Stomach (tissue), 9 donors: ENCODE results near the gene TAF1C. TPM values are rescaled to one million over a fixed set of nuclear protein-coding genes. Genes with fewer than 3 reads are reported as not detected.

ENCODE experiments used
- DNase-seq, 2 donors: peaks; one replicate each; pipeline versions ENCODE4 v3.0.0 to v3.0.0-alpha.2; 2013 to 2019
- H3K27ac ChIP-seq, 5 donors: fragments of 200-600 bp in 4 of 5; sonication (generic) in 4 of 5; one replicate each; pipeline ENCODE4 v1.5.1; 2013 to 2019; ENCODE audit warnings: mild to moderate bottlenecking in 1 of 5, moderate library complexity in 1 of 5
- H3K27me3 ChIP-seq, 3 donors: fragments of 200-600 bp; sonication (generic); one replicate each; pipeline ENCODE4 v1.5.1; 2017 to 2019; ENCODE audit warnings: mixed run types in 1 of 3
- H3K36me3 ChIP-seq, 4 donors: fragments of 200-600 bp; sonication (generic); 1 replicate in 3 of 4; 2 replicates in 1 of 4; pipeline ENCODE4 v1.5.1; 2016 to 2019
- H3K4me1 ChIP-seq, 4 donors: fragments of 200-600 bp; sonication (generic); one replicate each; pipeline ENCODE4 v1.5.1; 2016 to 2019
- H3K4me3 ChIP-seq, 4 donors: fragments of 200-600 bp; sonication (generic) in 3 of 4; one replicate each; pipeline ENCODE4 v1.5.1; 2016 to 2019; ENCODE audit warnings: mild to moderate bottlenecking in 1 of 4
- H3K9me3 ChIP-seq, 4 donors: fragments of 200-600 bp; sonication (generic); one replicate each; pipeline ENCODE4 v1.5.1; 2016 to 2019
- CTCF ChIP-seq, 7 experiments: fragments of 450-650 bp in 4 of 7; fragments of 200-600 bp in 3 of 7; sonication (generic) in 3 of 7; IDR thresholded peaks; one replicate each; pipeline ENCODE4 v1.5.1; 2016 to 2019; ENCODE audit warnings: antibody characterized with exemption in 7 of 7, control low read depth in 2 of 7, mild to moderate bottlenecking in 1 of 7
- EP300 ChIP-seq: sonication (generic); formaldehyde crosslinking; IDR thresholded peaks from one replicate; pipeline ENCODE4 v1.6.1; 2017; ENCODE audit warnings: antibody characterized with exemption
- POLR2A ChIP-seq, 4 donors: fragments of 450-650 bp; IDR thresholded peaks; one replicate each; pipeline ENCODE4 v1.6.1; 2016; ENCODE audit warnings: antibody characterized with exemption in 4 of 4, control low read depth in 2 of 4, mild to moderate bottlenecking in 1 of 4, moderate library complexity in 1 of 4
- POLR2AphosphoS5 ChIP-seq, 3 donors: sonication (generic); formaldehyde crosslinking; IDR thresholded peaks; one replicate each; pipeline ENCODE4 v1.6.1; 2016; ENCODE audit warnings: antibody characterized with exemption in 3 of 3
- WGBS, 5 donors: extraction: QIAGEN DNeasy Blood & Tissue Kit in 3 of 5; methylation state at CpG; one replicate each; pipeline versions ENCODE4 v1.1.5 to v1.1.7; 2013 to 2018; 5-methylcytosine and 5-hydroxymethylcytosine counted together
- intact Hi-C: fragments of 100-400 bp; cut with DNase I; formaldehyde crosslinking; loops from one replicate; pipeline ENCODE4 v1.15.1; 2023; ENCODE audit warnings: low total_unique reads
- polyA plus RNA-seq, 3 donors: library from polyadenylated mRNA; stranded (reverse); fragments of 200-250 nt; gene quantifications; one replicate each; pipeline ENCODE4 v1.2.3, GENCODE V29; 2013
- total RNA-seq, 5 donors: library from RNA; depleted of rRNA; stranded (reverse); fragments of >200 nt; gene quantifications; one replicate each; pipeline versions ENCODE4 v1.1.0 to v1.2.3, GENCODE V29; 2014 to 2016
- donor health status: healthy with polysubstance abuse.
- donor health status: Bipolar disorder and iron deficiency.
- donor health status: healthy.

Gene TAF1C
- total and polyA plus RNA-seq, 8 donors, result 15.3 to 377 (median 37.6) TPM

GRCh38 chr16:84215531-84215930 is 28.7 kb upstream of the TAF1C start:
- DNase-seq, result no peak
- H3K27ac ChIP-seq, result no peak overlapping the region
- 72 to 84% (median 74%) methylated on average over 5 of the region's 5 CpGs for WGBS, 5 donors
- H3K36me3 ChIP-seq, result no peaks in the 10 kb centered on the region
- H3K4me3 ChIP-seq, result no peak overlapping the region
- TF ChIP-seq CTCF (IDR thresholded peaks at IDR 0.05) (no peak), POLR2A (IDR thresholded peaks at IDR 0.05) (no peak), POLR2AphosphoS5 (IDR thresholded peaks at IDR 0.05) (no peak)
- H3K27me3 ChIP-seq, result no peaks in the 10 kb centered on the region
- H3K9me3 ChIP-seq, result no peaks in the 10 kb centered on the region
- intact Hi-C loops, result no loop called here
- H3K4me1 ChIP-seq, result no peaks in the 10 kb centered on the region

GRCh38 chr16:84214451-84215066 is 27.7 kb upstream of the TAF1C start:
- no peaks in the 10 kb centered on the region for H3K36me3 ChIP-seq
- no peaks in the 10 kb centered on the region for H3K4me1 ChIP-seq
- H3K27me3 ChIP-seq, result no peaks in the 10 kb centered on the region
- intact Hi-C loops, result no loop called here
- WGBS, 5 donors, result 72 to 86% (median 81%) methylated on average over 14 to 15 of the region's 15 CpGs
- no peaks in the 10 kb centered on the region for H3K9me3 ChIP-seq
- no peak for DNase-seq
- no peak overlapping the region for H3K27ac ChIP-seq
- TF ChIP-seq POLR2A (IDR thresholded peaks at IDR 0.05) (no peak), EP300 (no peak), CTCF (IDR thresholded peaks at IDR 0.05) (no peak), POLR2AphosphoS5 (IDR thresholded peaks at IDR 0.05) (no peak)
- H3K4me3 ChIP-seq, result no peak overlapping the region

GRCh38 chr16:84212631-84213030 is 25.8 kb upstream of the TAF1C start:
- H3K27ac ChIP-seq, result no peak overlapping the region
- H3K9me3 ChIP-seq, result no peaks in the 10 kb centered on the region
- TF ChIP-seq POLR2A (IDR thresholded peaks at IDR 0.05) (no peak), CTCF (IDR thresholded peaks at IDR 0.05) (no peak), POLR2AphosphoS5 (IDR thresholded peaks at IDR 0.05) (no peak), EP300 (no peak)
- no peak for DNase-seq
- H3K36me3 ChIP-seq, result no peaks in the 10 kb centered on the region
- intact Hi-C loops, result no loop called here
- H3K27me3 ChIP-seq, result no peaks in the 10 kb centered on the region
- H3K4me3 ChIP-seq, result no peak overlapping the region
- WGBS, 5 donors, result 82 to 92% (median 88%) methylated on average over 4 of the region's 4 CpGs
- no peaks in the 10 kb centered on the region for H3K4me1 ChIP-seq

GRCh38 chr16:84212154-84212553 is 25.3 kb upstream of the TAF1C start:
- 41 to 49% (median 47%) methylated on average over 4 of the region's 4 CpGs for WGBS, 5 donors
- H3K4me1 ChIP-seq, result no peaks in the 10 kb centered on the region
- no peak overlapping the region for H3K4me3 ChIP-seq
- H3K27me3 ChIP-seq, result no peaks in the 10 kb centered on the region
- no peaks in the 10 kb centered on the region for H3K36me3 ChIP-seq
- no peak overlapping the region for H3K27ac ChIP-seq
- DNase-seq, result no peak
- no peaks in the 10 kb centered on the region for H3K9me3 ChIP-seq
- intact Hi-C loops, result no loop called here
- TF ChIP-seq POLR2A (IDR thresholded peaks at IDR 0.05) (no peak), POLR2AphosphoS5 (IDR thresholded peaks at IDR 0.05) (no peak), CTCF (IDR thresholded peaks at IDR 0.05) (no peak), EP300 (no peak)
